Uterus (tissue), 4 donors: Measurements from ENCODE around the gene CDAN1. TPM values are rescaled to one million over a fixed set of nuclear protein-coding genes. Genes with fewer than 3 reads are reported as not detected.

Source experiments
- DNase-seq, 2 donors: peaks; one replicate each; pipeline ENCODE4 v3.0.0-alpha.2; 2019 to 2020
- H3K27ac ChIP-seq, 2 donors: fragments of 200-600 bp; sonication (generic); 1 replicate in 1 of 2; 2 replicates in 1 of 2; pipeline ENCODE4 v1.5.1; 2016 to 2018
- H3K27me3 ChIP-seq, 2 donors: fragments of 200-600 bp; sonication (generic); one replicate each; pipeline ENCODE4 v1.5.1; 2018 to 2019; ENCODE audit warnings: control low read depth in 1 of 2
- H3K36me3 ChIP-seq, 2 donors: fragments of 200-600 bp; sonication (generic); one replicate each; pipeline ENCODE4 v1.5.1; 2019; ENCODE audit warnings: control low read depth in 1 of 2
- H3K4me1 ChIP-seq, 2 donors: fragments of 200-600 bp; sonication (generic); one replicate each; pipeline ENCODE4 v1.5.1; 2018 to 2019; ENCODE audit warnings: control low read depth in 1 of 2
- H3K4me3 ChIP-seq, 2 donors: fragments of 200-600 bp; sonication (generic); 1 replicate in 1 of 2; 2 replicates in 1 of 2; pipeline ENCODE4 v1.5.1; 2018 to 2019; ENCODE audit warnings: mild to moderate bottlenecking in 1 of 2
- H3K9me3 ChIP-seq, 2 donors: fragments of 200-600 bp; sonication (generic); one replicate each; pipeline ENCODE4 v1.5.1; 2019; ENCODE audit warnings: control low read depth in 1 of 2
- POLR2A ChIP-seq, 2 donors: fragments of 450-650 bp; IDR thresholded peaks; one replicate each; pipeline ENCODE4 v1.6.1; 2016; ENCODE audit warnings: antibody characterized with exemption in 2 of 2, mild to moderate bottlenecking in 1 of 2, moderate library complexity in 1 of 2
- intact Hi-C: fragments of 100-400 bp; cut with DNase I; formaldehyde crosslinking; loops from one replicate; pipeline ENCODE4 v1.15.1; 2023; ENCODE audit warnings: low total_unique reads
- total RNA-seq, 4 donors: library from RNA; depleted of rRNA in 3 of 4; stranded (reverse); fragments of >200 nt in 3 of 4; gene quantifications; one replicate each; pipeline versions ENCODE4 v1.1.0 to v1.2.4, GENCODE V29; 2014 to 2023
- TF ChIP-seq, protein P1 (sequence below), 4 experiments: fragments of 200-600 bp in 2 of 4; fragments of 450-650 bp in 2 of 4; sonication (generic) in 2 of 4; IDR thresholded peaks; one replicate each; pipeline ENCODE4 v1.5.1; 2016 to 2019; ENCODE audit warnings: antibody characterized with exemption in 4 of 4, mild to moderate bottlenecking in 2 of 4, moderate library complexity in 1 of 4
- donor health status: DM: yes; HTN: yes; CAD: no.

Gene CDAN1
- total RNA-seq, 4 donors from 2014 or later = 11.3 to 31.2 (median 19.5) TPM

DNA sequence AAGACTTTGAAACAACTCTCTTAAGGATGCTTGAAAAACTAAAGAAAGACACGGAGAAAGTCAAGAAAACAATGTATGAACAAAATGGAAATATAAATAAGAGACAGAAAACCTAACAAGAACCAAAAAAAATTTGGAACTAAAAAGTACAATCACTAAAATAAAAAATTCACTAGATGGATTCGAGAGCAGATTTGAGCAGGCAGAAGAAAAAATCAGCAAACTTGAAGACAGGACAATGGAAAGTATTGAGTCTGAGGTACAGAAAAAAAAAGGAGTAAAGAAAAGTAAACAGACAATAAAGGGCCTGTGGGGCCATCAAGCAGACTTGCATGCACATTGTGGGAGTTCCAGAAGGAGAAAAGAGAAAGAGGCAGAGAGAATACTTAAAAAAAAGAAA lies 13.4 kb upstream of the CDAN1 start:
- no peak for DNase-seq
- Histone ChIP-seq H3K4me1 (no peaks in the 10 kb centered on the region), H3K9me3 (peaks cover 0 to 10% of the 10 kb centered on the region in 2 donors), H3K27me3 (no peaks in the 10 kb centered on the region), H3K4me3 (no peak overlapping the region), H3K36me3 (no peaks in the 10 kb centered on the region), H3K27ac (no peak overlapping the region)
- intact Hi-C loops = no loop called here
- TF ChIP-seq POLR2A (IDR thresholded peaks at IDR 0.05) = no peak
- TF ChIP-seq, protein P1, sequence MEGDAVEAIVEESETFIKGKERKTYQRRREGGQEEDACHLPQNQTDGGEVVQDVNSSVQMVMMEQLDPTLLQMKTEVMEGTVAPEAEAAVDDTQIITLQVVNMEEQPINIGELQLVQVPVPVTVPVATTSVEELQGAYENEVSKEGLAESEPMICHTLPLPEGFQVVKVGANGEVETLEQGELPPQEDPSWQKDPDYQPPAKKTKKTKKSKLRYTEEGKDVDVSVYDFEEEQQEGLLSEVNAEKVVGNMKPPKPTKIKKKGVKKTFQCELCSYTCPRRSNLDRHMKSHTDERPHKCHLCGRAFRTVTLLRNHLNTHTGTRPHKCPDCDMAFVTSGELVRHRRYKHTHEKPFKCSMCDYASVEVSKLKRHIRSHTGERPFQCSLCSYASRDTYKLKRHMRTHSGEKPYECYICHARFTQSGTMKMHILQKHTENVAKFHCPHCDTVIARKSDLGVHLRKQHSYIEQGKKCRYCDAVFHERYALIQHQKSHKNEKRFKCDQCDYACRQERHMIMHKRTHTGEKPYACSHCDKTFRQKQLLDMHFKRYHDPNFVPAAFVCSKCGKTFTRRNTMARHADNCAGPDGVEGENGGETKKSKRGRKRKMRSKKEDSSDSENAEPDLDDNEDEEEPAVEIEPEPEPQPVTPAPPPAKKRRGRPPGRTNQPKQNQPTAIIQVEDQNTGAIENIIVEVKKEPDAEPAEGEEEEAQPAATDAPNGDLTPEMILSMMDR (IDR thresholded peaks at IDR 0.05) = no peak

DNA sequence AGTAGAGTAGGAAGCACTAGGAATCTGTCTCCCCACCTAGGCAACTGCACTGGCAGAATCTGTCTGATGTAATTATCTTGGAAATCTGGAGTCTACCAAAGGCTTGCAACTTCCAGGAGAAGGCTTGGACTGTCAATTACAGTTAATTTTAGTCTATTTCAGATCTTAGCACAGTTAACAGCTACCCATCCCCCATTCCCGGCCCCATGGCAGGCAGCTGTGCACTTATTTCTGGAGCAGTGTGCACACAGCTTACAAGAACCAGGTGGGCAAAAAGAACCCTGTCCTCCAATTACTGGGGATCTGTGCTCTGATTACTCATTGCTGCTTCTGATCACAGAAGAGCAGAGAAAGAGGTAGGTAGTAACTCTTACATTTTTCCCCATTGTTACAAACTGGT lies 12.3 kb upstream of the CDAN1 start:
- no peak for DNase-seq
- intact Hi-C loops = no loop called here
- H3K27ac ChIP-seq = no peak overlapping the region
- no peaks in the 10 kb centered on the region for H3K4me1 ChIP-seq
- H3K36me3 ChIP-seq = no peaks in the 10 kb centered on the region
- no peak overlapping the region for H3K4me3 ChIP-seq
- peaks cover 0 to 10% of the 10 kb centered on the region in 2 donors for H3K9me3 ChIP-seq
- no peaks in the 10 kb centered on the region for H3K27me3 ChIP-seq
- TF ChIP-seq, protein P1 (IDR thresholded peaks at IDR 0.05) = no peak
- no peak for TF ChIP-seq POLR2A (IDR thresholded peaks at IDR 0.05)

DNA sequence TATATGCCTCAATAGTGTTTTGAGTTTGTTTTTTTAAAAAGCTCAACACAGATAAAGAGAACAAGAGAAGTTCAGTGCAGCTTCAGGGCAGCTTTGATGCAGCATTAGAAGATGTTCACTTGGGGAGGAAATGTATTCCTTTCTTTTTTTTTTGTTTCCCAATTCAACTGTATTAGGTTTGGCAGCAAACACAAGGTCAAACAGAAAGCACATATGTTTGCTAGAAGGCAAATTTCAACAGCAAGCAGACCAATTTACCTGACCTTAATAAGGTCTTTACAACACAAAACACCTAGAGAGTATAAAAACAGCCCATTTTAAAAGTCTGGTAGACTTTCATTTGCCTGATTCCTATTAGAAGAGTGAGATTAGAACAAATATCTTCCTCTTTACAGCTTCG lies 7.3 kb upstream of the CDAN1 start:
- no peak overlapping the region for H3K27ac ChIP-seq
- no peaks in the 10 kb centered on the region for H3K36me3 ChIP-seq
- H3K9me3 ChIP-seq = no peaks in the 10 kb centered on the region
- TF ChIP-seq, protein P1 (IDR thresholded peaks at IDR 0.05) = no peak
- no peak for TF ChIP-seq POLR2A (IDR thresholded peaks at IDR 0.05)
- intact Hi-C loops = no loop called here
- H3K4me1 ChIP-seq = no peaks in the 10 kb centered on the region
- no peak overlapping the region for H3K4me3 ChIP-seq
- DNase-seq = no peak
- H3K27me3 ChIP-seq = no peaks in the 10 kb centered on the region

DNA sequence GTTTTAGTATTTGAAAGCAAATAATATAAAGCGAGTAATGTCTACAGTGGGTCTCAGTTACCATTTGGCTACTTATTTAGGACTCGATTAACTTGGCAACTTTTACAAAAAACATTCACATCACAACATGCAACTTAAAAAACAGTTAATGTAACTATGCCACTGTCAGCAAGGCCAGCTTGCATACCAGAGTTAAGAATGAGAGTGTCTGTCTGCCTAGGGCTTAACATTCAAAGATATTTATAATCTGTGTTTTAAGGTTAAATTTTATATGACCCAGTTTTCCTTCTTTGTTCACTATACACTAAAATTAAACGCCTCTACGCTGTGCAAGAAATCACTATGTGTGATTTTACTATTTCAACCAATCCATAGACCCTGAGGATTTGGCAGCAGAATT lies 5.2 kb upstream of the CDAN1 start:
- TF ChIP-seq, protein P1 (IDR thresholded peaks at IDR 0.05) = no peak
- no peak for TF ChIP-seq POLR2A (IDR thresholded peaks at IDR 0.05)
- H3K4me1 ChIP-seq = peaks cover 0 to 4% of the 10 kb centered on the region in 2 donors
- H3K27me3 ChIP-seq = no peaks in the 10 kb centered on the region
- no peak overlapping the region for H3K27ac ChIP-seq
- H3K9me3 ChIP-seq = no peaks in the 10 kb centered on the region
- intact Hi-C loops = no loop called here
- no peaks in the 10 kb centered on the region for H3K36me3 ChIP-seq
- H3K4me3 ChIP-seq = no peak overlapping the region
- DNase-seq = no peak

DNA sequence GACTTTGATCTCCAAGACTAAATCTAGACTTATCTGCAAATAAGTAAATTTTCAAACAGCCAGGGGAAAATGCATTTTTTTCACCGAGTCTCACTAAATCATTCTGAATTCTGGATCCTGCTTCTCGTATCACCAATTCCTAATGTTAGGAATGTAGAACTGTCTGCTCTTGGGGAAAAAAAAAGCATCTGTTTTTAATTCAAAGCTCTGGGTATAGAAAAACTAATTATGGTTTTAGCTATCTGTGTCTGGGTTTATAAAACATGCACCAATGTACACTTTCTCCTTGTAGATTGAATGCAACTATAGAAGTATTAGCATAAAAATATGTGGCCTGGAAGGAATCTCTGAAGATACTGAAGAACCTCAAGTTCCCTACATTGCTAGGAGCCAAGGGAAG lies 4.8 kb upstream of the CDAN1 start:
- Histone ChIP-seq H3K27ac (no peak overlapping the region), H3K4me1 (peaks cover 0 to 4% of the 10 kb centered on the region in 2 donors), H3K27me3 (no peaks in the 10 kb centered on the region), H3K36me3 (no peaks in the 10 kb centered on the region), H3K9me3 (no peaks in the 10 kb centered on the region), H3K4me3 (no peak overlapping the region)
- intact Hi-C loops = no loop called here
- no peak for DNase-seq
- no peak for TF ChIP-seq POLR2A (IDR thresholded peaks at IDR 0.05)
- TF ChIP-seq, protein P1 (IDR thresholded peaks at IDR 0.05) = no peak
